Measurements from ENCODE around the gene IQGAP1. TPM values are rescaled to one million over a fixed set of nuclear protein-coding genes. Genes with fewer than 3 reads are reported as not detected.

IQGAP1 gene
- total RNA-seq, 1 experiment from 2014 or later, result 72.4 TPM

DNA sequence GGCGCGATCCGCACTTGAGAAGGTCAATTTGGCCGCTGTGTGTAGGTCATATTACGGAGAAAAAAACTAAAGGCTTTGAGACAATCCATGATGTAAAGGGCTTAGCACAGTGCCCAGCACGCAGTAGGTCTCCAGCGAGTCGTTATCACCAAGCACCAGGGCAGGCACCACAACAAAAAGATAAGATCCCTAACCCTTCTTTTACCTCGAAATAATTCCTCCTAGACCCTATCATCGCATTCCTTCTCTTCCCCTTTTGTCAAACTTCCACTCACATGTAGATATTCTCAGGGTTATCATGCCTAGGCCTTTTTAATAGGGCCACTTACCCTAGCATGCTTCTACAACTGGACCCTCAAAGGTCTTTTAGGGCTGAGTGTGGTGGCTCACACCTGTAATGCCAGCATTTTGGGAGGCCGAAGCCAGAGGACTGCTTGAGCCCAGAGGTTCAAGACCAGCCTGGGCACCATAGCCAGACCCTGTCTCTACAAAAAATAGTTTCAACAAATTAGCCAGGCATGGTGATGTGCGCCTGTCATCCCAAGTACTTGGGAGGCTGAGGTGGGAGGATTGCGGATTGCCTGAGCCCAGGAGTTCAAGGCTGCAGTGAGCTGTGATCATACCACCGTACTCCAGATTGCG lies 22.5 kb upstream of the IQGAP1 start:
- no peak overlapping the region for H2BK5ac ChIP-seq (ENCODE audit: insufficient read length, low read length)

More for the DNA sequence above, 22.5 kb upstream of the IQGAP1 start:
- no peak overlapping the region for H3K14ac ChIP-seq (ENCODE audit: insufficient read depth, low read length)
- no peak overlapping the region for H2BK12ac ChIP-seq (ENCODE audit: insufficient read length, low read depth, low read length)
- H2AK5ac ChIP-seq (ENCODE audit: insufficient read length, low read length), result no peak overlapping the region
- 100% methylated on average over 2 of the region's 15 CpGs for WGBS (ENCODE audit: extremely low coverage, insufficient read length, low lambda C conversion rate)
- no peak overlapping the region for H3K23ac ChIP-seq (ENCODE audit: insufficient read length, low read depth, low read length)
- H3K27ac Mint-ChIP-seq, result peak overlapping the region in 1 of 3 experiments; percentile 49; a peak in 1 of 7 replicates
- H4K91ac ChIP-seq (ENCODE audit: insufficient read length, low read depth, low read length), result no peak overlapping the region
- no peak overlapping the region for H3K56ac ChIP-seq (ENCODE audit: insufficient read length, low read depth, low read length)
- DNase-seq, result no peak
- no peak overlapping the region for H2BK20ac ChIP-seq (ENCODE audit: low read depth, low read length, poor library complexity, severe bottlenecking)
- H3T11ph ChIP-seq (ENCODE audit: low read length), result no peak overlapping the region
- no peaks in the 10 kb centered on the region; a peak in 2 of 7 replicates for H3K36me3 Mint-ChIP-seq (ENCODE audit: insufficient read depth in 1 of 3, low read depth in 3 of 3)
- H2BK15ac ChIP-seq (ENCODE audit: low read depth, low read length), result no peak overlapping the region
- H3K23me2 ChIP-seq (ENCODE audit: insufficient read length, low read depth, low read length, poor library complexity, severe bottlenecking), result peaks cover 3% of the 10 kb centered on the region
- H3K18ac ChIP-seq (ENCODE audit: insufficient read length, low read depth, low read length), result no peak overlapping the region
- H3K79me1 ChIP-seq (ENCODE audit: insufficient read depth, low read depth, low read length, poor library complexity, severe bottlenecking), result no peaks in the 10 kb centered on the region
- H3K9ac ChIP-seq (ENCODE audit: extremely low read depth, insufficient read length, low read length), result no peak overlapping the region
- no peak overlapping the region for H3K4me2 ChIP-seq (ENCODE audit: insufficient read depth, insufficient read length, low read length)
- peaks cover 13 to 14% of the 10 kb centered on the region in 2 experiments for H3K4me1 Mint-ChIP-seq
- no peak overlapping the region for H2AFZ ChIP-seq (ENCODE audit: low read length)
- TF ChIP-seq, protein P1, sequence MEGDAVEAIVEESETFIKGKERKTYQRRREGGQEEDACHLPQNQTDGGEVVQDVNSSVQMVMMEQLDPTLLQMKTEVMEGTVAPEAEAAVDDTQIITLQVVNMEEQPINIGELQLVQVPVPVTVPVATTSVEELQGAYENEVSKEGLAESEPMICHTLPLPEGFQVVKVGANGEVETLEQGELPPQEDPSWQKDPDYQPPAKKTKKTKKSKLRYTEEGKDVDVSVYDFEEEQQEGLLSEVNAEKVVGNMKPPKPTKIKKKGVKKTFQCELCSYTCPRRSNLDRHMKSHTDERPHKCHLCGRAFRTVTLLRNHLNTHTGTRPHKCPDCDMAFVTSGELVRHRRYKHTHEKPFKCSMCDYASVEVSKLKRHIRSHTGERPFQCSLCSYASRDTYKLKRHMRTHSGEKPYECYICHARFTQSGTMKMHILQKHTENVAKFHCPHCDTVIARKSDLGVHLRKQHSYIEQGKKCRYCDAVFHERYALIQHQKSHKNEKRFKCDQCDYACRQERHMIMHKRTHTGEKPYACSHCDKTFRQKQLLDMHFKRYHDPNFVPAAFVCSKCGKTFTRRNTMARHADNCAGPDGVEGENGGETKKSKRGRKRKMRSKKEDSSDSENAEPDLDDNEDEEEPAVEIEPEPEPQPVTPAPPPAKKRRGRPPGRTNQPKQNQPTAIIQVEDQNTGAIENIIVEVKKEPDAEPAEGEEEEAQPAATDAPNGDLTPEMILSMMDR (conservative IDR thresholded peaks at IDR 0.05), result no peak
- no peak overlapping the region for H2BK120ac ChIP-seq (ENCODE audit: low read depth, low read length, poor library complexity, severe bottlenecking)
- no peaks in the 10 kb centered on the region for H3K27me3 Mint-ChIP-seq (ENCODE audit: low read depth)
- H3K9me3 ChIP-seq (ENCODE audit: control insufficient read depth, low read depth, low read length), result no peaks in the 10 kb centered on the region
- H4K5ac ChIP-seq (ENCODE audit: insufficient read length, low read depth, low read length), result no peak overlapping the region
- H3K27me3 ChIP-seq (ENCODE audit: insufficient read depth, low read length), result no peaks in the 10 kb centered on the region
- no peaks in the 10 kb centered on the region for H3K9me3 Mint-ChIP-seq
- no peaks in the 10 kb centered on the region for H4K20me1 ChIP-seq (ENCODE audit: control insufficient read depth, insufficient read depth, insufficient read length)
- H3K4me3 Mint-ChIP-seq, result no peak overlapping the region
- no peak overlapping the region for H4K8ac ChIP-seq (replicated peaks; ENCODE audit: insufficient read length, low read depth, low read length)
- H3K4me1 ChIP-seq (ENCODE audit: insufficient read depth, low read length), result no peaks in the 10 kb centered on the region; the same call in 1 of the 2 replicates
- no peaks in the 10 kb centered on the region for H3K79me2 ChIP-seq (ENCODE audit: insufficient read depth, low read length)
- no peak overlapping the region for H3K4ac ChIP-seq (ENCODE audit: low read depth, low read length)
- H3K27ac ChIP-seq (ENCODE audit: insufficient read length, low read depth, low read length), result no peak overlapping the region

Measured in H9 (cell line).